OCI-M2 (cell line): ENCODE results near the gene SMAD2.
"Not testable (repeated sequence)": the region's sequence is repeated elsewhere in the genome, so short reads cannot be mapped to it uniquely, and the experiment has no call there.

Experiments used
- DNase-seq: peaks from one replicate; lab custom pipeline; 2025; ENCODE audit not compliant: unreplicated experiment; lab: John Stamatoyannopoulos, UW

Gene SMAD2

GRCh38 chr18:47797126-47797525, 133.3 kb downstream of the SMAD2 start:
- no peak for DNase-seq

- no peak for DNase-seq
These were observed 135.0 kb downstream of the SMAD2 start for GRCh38 chr18:47795434-47795814.

- no peak for DNase-seq
These were observed 135.6 kb downstream of the SMAD2 start for GRCh38 chr18:47794725-47795433.

DNA sequence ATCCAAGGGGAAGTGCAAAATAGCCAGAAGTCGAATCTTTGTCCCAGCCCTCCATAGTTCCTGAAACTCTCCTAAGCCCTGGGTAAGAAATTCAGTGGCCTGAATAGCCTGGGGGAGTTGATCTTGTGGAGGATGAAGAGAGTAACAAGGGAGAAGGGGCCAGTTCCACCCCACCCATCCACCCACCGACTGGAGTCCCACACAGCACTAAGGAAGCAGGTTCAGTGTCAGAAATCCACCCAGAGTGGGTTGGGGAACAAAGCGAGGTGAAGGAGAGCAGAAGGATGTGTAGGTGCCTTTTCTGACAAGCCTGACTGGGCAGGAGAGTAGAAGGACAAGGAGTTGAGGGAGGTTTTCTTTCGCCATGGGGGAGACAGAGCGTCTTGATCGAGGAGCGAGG, 136.8 kb downstream of the SMAD2 start:
- DNase-seq, result no peak

DNA sequence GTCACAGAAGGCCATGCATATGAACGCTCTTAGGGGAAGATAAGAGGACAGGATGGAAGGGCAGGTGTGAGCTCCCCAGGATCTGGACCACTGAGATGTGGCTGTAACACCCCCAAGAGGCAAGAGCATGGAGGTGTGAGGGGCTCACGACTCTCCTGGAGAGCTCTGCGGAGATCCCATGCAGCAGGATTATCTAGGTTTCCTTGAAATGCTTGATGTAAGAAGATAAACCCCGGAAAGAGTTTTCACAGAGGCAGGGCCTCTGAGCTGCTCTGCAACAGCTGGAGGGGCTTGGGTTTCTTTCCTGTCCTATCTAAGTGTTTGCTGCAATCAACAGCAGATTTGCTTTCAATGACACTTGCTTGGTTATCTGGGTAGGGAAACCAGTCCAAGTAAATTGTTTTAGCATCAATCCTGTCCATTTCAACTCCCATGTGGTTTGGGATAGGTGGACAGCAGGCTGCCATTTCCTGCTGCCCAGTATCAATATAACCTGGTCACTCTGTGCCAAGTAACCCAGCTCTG, 138.9 kb downstream of the SMAD2 start:
- DNase-seq, result no peak

GRCh38 chr18:47790036-47790435, 140.4 kb downstream of the SMAD2 start:
- DNase-seq, result no peak

DNA sequence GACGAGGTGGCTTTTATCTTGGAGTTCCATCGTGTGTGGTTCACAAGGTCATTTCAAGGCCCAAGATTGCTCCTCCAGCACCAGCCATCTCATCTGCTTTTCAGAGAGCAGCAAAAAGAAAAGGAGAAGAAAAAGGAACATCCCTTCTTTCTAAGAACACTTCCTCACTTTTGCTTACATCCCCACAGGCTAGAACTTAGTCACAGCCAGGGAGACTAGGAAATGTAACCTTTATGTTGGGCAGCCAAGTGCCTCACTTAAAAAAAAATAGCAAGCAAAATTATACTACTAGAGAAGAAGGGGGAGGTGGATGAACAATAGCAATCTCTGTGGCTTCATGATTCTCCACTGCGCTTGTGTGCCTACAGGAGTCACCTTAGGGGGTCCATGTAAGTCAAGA, 141.8 kb downstream of the SMAD2 start:
- no peak for DNase-seq

DNA sequence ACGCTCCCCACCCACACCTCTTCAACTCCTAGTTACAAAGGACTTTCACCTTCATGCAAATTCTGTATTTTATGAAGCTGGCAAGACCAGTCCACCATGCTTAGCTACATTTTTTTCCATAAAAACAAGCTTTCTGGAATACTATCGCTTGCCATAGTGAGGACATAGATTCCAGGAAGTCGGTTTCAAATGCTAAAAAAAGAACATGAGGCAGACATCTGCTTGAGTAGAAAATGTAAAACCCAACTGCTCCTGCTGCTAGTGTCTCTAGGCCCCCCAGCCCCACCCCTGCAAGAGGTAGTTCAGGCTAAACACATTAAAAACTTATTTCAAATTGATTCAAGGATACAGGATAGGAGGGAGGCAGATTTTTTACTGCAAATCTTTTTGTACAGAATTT, 148.9 kb downstream of the SMAD2 start:
- DNase-seq, result no peak

- no peak for DNase-seq
These were observed 150.3 kb downstream of the SMAD2 start for GRCh38 chr18:47780011-47780725.

DNA sequence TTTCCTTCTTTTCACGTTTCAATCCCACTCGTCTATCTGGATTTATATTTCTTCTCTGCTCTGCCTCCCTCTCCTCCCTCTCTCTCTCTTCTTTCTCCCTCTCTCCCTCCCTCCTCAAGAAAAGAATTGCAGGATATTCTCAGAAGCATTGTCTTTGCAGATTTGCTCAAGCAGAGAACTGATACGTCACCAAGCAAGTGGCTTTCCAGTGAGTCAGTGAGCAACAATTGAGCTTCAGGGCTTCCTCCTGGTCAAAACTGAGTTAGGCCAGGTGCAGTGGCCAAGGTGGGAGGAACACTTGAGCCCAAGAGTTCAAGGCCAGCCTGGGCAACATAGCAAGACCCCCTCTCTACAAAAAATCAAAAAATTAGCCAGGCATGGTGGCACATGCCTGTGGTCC, 151.1 kb downstream of the SMAD2 start:
- no peak for DNase-seq

DNA sequence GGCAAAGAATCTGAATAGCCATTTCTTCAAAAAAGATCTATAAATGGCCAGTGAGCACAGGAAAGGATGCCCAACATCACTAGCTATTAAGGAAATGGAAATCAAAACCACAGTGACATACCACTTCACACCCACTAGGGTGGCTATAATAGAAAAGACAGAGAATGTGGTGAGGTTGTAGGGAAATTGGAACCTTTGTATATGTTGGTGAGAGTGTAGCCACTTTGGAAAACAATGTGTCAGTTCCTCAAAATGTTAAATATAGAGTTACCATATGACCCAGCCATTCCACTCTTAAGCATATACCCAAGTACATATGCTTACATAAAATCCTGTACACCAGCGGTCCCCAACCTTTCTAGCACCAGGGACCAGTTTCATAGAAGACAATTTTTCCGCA, 152.8 kb downstream of the SMAD2 start:
- DNase-seq, result no peak

DNA sequence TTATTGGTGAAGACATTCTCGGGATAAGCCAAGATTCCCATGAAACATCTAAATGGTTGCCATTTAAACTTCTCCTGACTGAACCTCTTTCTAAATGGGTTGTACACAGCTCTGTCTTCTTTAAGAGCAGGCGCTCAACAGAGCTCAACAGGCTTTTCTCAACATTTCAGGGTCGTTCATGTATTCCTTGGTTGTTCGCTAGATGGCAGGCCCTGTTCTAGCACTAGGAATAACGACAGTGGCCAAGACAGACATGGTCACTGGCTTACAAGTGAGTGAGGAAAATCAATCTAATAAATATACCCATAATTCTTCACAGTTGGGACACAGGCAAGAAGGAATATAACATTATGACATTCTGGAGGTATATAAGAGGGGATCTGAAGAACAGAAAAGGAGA, 154.5 kb downstream of the SMAD2 start:
- DNase-seq, result no peak

- DNase-seq, result no peak
These were observed 156.5 kb downstream of the SMAD2 start for GRCh38 chr18:47773931-47774330.

DNA sequence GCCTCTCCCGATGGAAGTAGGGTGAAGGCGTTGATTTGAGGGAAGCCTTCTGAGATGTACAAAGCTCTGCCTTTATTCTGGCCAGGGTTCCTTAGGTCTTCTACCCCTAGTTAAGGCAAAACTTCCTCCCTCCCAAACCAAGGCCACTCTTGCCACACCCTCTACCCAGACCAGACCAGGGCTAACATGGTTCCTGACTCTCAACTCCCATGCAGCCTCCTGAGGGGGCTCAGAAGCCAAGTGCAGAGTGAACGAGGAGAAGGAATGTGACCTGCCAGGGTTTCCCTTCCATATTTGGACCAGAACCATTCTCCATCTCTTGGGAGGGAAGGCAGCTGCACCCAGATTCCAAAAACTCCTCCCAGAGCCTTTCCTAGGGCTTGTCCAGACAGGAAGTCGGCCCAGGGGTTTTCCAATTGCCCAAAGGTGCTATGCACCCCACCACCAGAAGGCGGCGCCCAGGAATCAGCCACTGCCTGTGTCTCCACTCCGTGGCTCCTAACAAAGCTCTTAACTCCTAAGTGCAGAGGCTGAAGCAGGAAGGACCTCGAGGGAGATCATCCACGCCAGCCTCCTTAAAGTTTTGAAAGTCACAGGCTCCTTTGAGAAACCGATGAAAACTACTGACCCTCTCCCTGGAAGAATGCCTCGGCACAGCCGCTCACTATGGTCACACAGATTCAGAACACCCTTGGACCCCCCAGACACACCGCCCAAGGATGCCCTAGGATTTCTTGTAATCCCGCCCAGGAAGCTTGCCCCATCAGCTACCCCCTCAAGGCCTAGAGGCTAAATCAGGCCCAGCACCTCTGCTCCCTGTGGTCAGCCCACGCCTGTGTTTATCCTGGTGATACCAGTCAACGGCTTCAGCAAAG, 157.8 kb downstream of the SMAD2 start:
- DNase-seq, result no peak

- DNase-seq, result no peak
These were observed 158.5 kb downstream of the SMAD2 start for GRCh38 chr18:47771922-47772321.

DNA sequence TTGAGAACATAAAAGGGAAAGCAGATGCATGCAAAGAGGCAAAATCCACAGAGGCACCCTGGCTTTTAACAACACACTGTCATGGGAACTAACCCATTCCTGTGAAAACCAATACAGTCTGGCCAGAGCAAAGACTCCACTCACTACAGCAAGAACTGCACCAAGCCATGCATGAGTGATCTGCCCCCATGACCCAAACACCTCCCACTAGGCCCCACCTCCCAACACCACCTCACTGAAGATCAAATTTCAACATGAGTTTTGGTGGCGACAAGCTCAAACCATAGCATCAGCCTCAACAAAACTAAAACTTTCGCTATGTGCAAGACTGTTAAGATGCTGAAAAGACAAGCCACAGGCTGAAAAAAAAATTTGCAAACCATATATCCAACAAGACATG, 162.8 kb downstream of the SMAD2 start:
- no peak for DNase-seq

GRCh38 chr18:47767198-47767597, 163.3 kb downstream of the SMAD2 start:
- not testable (repeated sequence) for DNase-seq
